Bronchial epithelial cell (primary cell): ENCODE results near the gene KHDC4. TPM values are rescaled to one million over a fixed set of nuclear protein-coding genes. Genes with fewer than 3 reads are reported as not detected.

Experiments
- DNase-seq: peaks from one replicate; pipeline ENCODE4 v3.0.0-alpha.2; 2010; ENCODE audit warnings: low read depth
- FAIRE-seq: peaks from 2 replicates; lab custom pipeline; 2011; peaks lifted over from hg19 to GRCh38; lab: Jason Lieb, UNC
- H3K27me3 ChIP-seq: 2 replicates; pipeline ENCODE4 v1.5.1; 2011; ENCODE audit warnings: low read length; ENCODE audit not compliant: control insufficient read depth, insufficient read depth
- H3K36me3 ChIP-seq: 2 replicates; pipeline ENCODE4 v1.5.1; 2011; ENCODE audit warnings: low read length; ENCODE audit not compliant: control insufficient read depth, insufficient read depth
- H3K4me3 ChIP-seq: 2 replicates; pipeline ENCODE4 v1.5.1; 2011; ENCODE audit warnings: mild to moderate bottlenecking, low read depth, low read length, control low read depth
- CTCF ChIP-seq: IDR thresholded peaks from 2 replicates; pipeline ENCODE4 v1.5.1; 2011; ENCODE audit warnings: mild to moderate bottlenecking, moderate library complexity, low read length, control low read depth, inconsistent platforms; ENCODE audit not compliant: insufficient read depth, severe bottlenecking
- total RNA-seq: library from RNA; depleted of rRNA; stranded (reverse); fragments of >200 nt; gene quantifications from 2 replicates; pipeline ENCODE4 v1.2.1, GENCODE V29; 2014

Gene KHDC4
- total RNA-seq, 1 donor from 2014 or later: 20.3 TPM

GRCh38 chr1:155954645-155955044 is 20.4 kb upstream of the KHDC4 start:
- Histone ChIP-seq H3K4me3 (no peak overlapping the region), H3K27me3 (no peaks in the 10 kb centered on the region), H3K36me3 (peaks cover 55% of the 10 kb centered on the region)
- no peak for TF ChIP-seq CTCF
- DNase-seq: no peak
- no peak for FAIRE-seq

- no peak for DNase-seq
- no peak for FAIRE-seq
- Histone ChIP-seq H3K4me3 (no peak overlapping the region), H3K27me3 (no peaks in the 10 kb centered on the region), H3K36me3 (peaks cover 50% of the 10 kb centered on the region)
- TF ChIP-seq CTCF: no peak
Observed at GRCh38 chr1:155952505-155952890, 18.3 kb upstream of the KHDC4 start.

- TF ChIP-seq CTCF: no peak
- H3K27me3 ChIP-seq: no peaks in the 10 kb centered on the region
- peaks cover 50% of the 10 kb centered on the region for H3K36me3 ChIP-seq
- FAIRE-seq (no peak), DNase-seq (no peak)
- no peak overlapping the region for H3K4me3 ChIP-seq
Observed at GRCh38 chr1:155951753-155952504, 17.7 kb upstream of the KHDC4 start.

GRCh38 chr1:155950829-155951228 is 16.6 kb upstream of the KHDC4 start:
- H3K4me3 ChIP-seq: no peak overlapping the region
- no peak for DNase-seq
- TF ChIP-seq CTCF: no peak
- peaks cover 50% of the 10 kb centered on the region for H3K36me3 ChIP-seq
- no peak for FAIRE-seq
- H3K27me3 ChIP-seq: no peaks in the 10 kb centered on the region

GRCh38 chr1:155947741-155948140 is 13.5 kb upstream of the KHDC4 start:
- DNase-seq (no peak), FAIRE-seq (no peak)
- Histone ChIP-seq H3K36me3 (peaks cover 37% of the 10 kb centered on the region), H3K27me3 (no peaks in the 10 kb centered on the region), H3K4me3 (no peak overlapping the region)
- no peak for TF ChIP-seq CTCF

GRCh38 chr1:155947292-155947691 is 13.1 kb upstream of the KHDC4 start:
- FAIRE-seq (no peak), DNase-seq (no peak)
- H3K4me3 ChIP-seq: no peak overlapping the region
- TF ChIP-seq CTCF: no peak
- H3K27me3 ChIP-seq: no peaks in the 10 kb centered on the region
- H3K36me3 ChIP-seq: peaks cover 33% of the 10 kb centered on the region
